ENCODE results near the gene DEFB108B. TPM values are rescaled to one million over a fixed set of nuclear protein-coding genes. Genes with fewer than 3 reads are reported as not detected.
"Not testable (repeated sequence)": the region's sequence is repeated elsewhere in the genome, so short reads cannot be mapped to it uniquely, and the experiment has no call there.

The DEFB108B gene
- polyA plus RNA-seq, 1 donor from 2014 or later, result not detected

DNA sequence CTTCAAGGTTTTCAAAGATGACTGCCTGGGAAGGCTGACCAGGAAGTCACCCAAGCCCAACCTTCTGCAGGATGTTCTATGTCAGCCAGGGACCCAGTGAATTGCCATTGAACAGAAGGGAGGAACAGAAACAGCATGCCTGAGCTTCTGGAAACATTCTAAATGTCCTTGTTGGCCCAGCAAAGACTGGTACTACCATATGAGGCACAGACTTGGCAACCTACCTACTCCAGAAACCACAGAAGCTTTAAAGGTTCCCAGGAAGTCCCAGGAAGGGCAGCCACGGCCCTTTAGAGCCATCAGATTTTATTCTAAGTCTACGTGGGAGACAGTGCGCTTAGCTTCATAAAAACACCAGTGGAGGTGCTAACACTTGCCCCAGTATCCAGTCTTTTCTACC is 20.5 kb upstream of the DEFB108B start:
- H3K79me2 ChIP-seq (replicated peaks; ENCODE audit: insufficient read depth, low read length); H3K9me3 ChIP-seq (ENCODE audit: low read length); H3K4me3 ChIP-seq (ENCODE audit: low read length); H3K9me2 ChIP-seq (ENCODE audit: insufficient read depth, low read length); H3K4me2 ChIP-seq (ENCODE audit: low read length); H4K20me1 ChIP-seq (ENCODE audit: insufficient read depth); H3K9ac ChIP-seq (ENCODE audit: low read length); H3K27me3 ChIP-seq (ENCODE audit: insufficient read depth, low read depth, low read length); H3K27ac ChIP-seq (ENCODE audit: low read length); H3F3A ChIP-seq (ENCODE audit: insufficient read depth, low read length, poor library complexity, severe bottlenecking); H3K36me3 ChIP-seq (ENCODE audit: insufficient read depth, low read length); H2AFZ ChIP-seq (ENCODE audit: low read depth, low read length): not testable (repeated sequence)

- not testable (repeated sequence) for H4K20me1 ChIP-seq (ENCODE audit: insufficient read depth); H3K9me3 ChIP-seq (ENCODE audit: low read length); H3K27ac ChIP-seq (ENCODE audit: low read length); H3K9me2 ChIP-seq (ENCODE audit: insufficient read depth, low read length); H3K27me3 ChIP-seq (ENCODE audit: insufficient read depth, low read depth, low read length); H3F3A ChIP-seq (ENCODE audit: insufficient read depth, low read length, poor library complexity, severe bottlenecking); H3K79me2 ChIP-seq (replicated peaks; ENCODE audit: insufficient read depth, low read length); H3K36me3 ChIP-seq (ENCODE audit: insufficient read depth, low read length); H3K4me2 ChIP-seq (ENCODE audit: low read length)
- TF ChIP-seq CTCF (IDR thresholded peaks at IDR 0.05; ENCODE audit: poor library complexity, severe bottlenecking) (peak; percentile 72), RAD21 (conservative IDR thresholded peaks at IDR 0.05) (peak; percentile 59), POLR2AphosphoS5 (IDR thresholded peaks at IDR 0.05) (peak; percentile 54), SMC3 (conservative IDR thresholded peaks at IDR 0.05; ENCODE audit: poor library complexity) (peak; percentile 70)
- peak overlapping the region; percentile 64 for H3K4me3 ChIP-seq (ENCODE audit: low read length)
- H3K9ac ChIP-seq (ENCODE audit: low read length), result peak overlapping the region; percentile 71
- H2AFZ ChIP-seq (ENCODE audit: low read depth, low read length), result peak overlapping the region; percentile 27
Observed at GRCh38 chr11:71813481-71814355, 19.3 kb upstream of the DEFB108B start.

- not testable (repeated sequence) for H3K27me3 ChIP-seq (ENCODE audit: insufficient read depth, low read depth, low read length); H3F3A ChIP-seq (ENCODE audit: insufficient read depth, low read length, poor library complexity, severe bottlenecking)
Observed at GRCh38 chr11:71821539-71821938, 11.5 kb upstream of the DEFB108B start.

GRCh38 chr11:71829247-71829646 is 3.8 kb upstream of the DEFB108B start:
- not testable (repeated sequence) for H3K27ac ChIP-seq (ENCODE audit: low read length); H3K36me3 ChIP-seq (ENCODE audit: insufficient read depth, low read length); H3K4me3 ChIP-seq (ENCODE audit: low read length); H3K27me3 ChIP-seq (ENCODE audit: insufficient read depth, low read depth, low read length); H3K4me2 ChIP-seq (ENCODE audit: low read length); H3K9ac ChIP-seq (ENCODE audit: low read length); H3F3A ChIP-seq (ENCODE audit: insufficient read depth, low read length, poor library complexity, severe bottlenecking); H3K9me2 ChIP-seq (ENCODE audit: insufficient read depth, low read length); H3K79me2 ChIP-seq (replicated peaks; ENCODE audit: insufficient read depth, low read length); H2AFZ ChIP-seq (ENCODE audit: low read depth, low read length); H4K20me1 ChIP-seq (ENCODE audit: insufficient read depth); H3K9me3 ChIP-seq (ENCODE audit: low read length)

More at GRCh38 chr11:71821539-71821938, 11.5 kb upstream of the DEFB108B start:
- not testable (repeated sequence) for H3K9me3 ChIP-seq (ENCODE audit: low read length); H3K9ac ChIP-seq (ENCODE audit: low read length); H3K9me2 ChIP-seq (ENCODE audit: insufficient read depth, low read length); H3K36me3 ChIP-seq (ENCODE audit: insufficient read depth, low read length); H3K4me3 ChIP-seq (ENCODE audit: low read length); H3K27ac ChIP-seq (ENCODE audit: low read length); H4K20me1 ChIP-seq (ENCODE audit: insufficient read depth); H3K79me2 ChIP-seq (replicated peaks; ENCODE audit: insufficient read depth, low read length); H2AFZ ChIP-seq (ENCODE audit: low read depth, low read length); H3K4me2 ChIP-seq (ENCODE audit: low read length)

DNA sequence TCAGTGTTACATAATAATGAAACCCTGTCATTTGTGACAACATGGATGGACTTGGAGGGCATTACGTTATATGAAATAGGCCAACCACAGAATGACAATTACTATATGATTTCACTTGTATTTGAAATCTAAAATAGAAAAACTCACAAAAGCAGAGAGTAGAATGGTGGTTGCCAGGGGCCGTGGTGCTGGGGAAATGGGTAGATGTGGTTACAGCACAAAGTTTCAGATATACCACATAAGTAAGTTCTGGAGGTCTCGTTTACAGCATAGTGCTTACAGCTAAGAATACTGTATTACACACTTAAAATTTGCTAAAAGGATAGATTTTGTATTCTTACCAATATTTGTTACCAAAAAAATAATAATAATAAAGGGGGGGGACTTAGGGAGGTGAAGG is 3.3 kb upstream of the DEFB108B start:
- not testable (repeated sequence) for H4K20me1 ChIP-seq (ENCODE audit: insufficient read depth); H3K9me2 ChIP-seq (ENCODE audit: insufficient read depth, low read length)

DNA sequence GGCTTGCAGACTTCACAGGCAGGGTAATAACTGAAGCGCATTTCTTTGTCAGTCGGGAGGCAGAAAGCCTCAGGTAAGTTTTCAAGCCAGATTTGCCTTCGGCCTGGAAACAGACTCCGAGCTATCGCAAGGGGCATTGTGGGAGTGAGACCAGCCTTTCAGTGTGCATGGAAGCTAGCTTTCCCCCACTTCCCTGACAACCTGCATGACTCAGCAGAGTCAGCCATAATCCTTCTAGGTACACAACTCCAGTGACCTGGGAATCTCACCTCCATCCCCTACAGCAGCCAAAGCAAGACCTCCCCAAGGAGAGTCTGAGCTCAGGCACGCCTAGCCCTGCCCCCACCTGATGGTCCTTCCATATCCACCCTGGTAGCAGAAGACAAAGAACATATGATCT is 9.7 kb downstream of the DEFB108B start:
- H3K9me3 ChIP-seq (ENCODE audit: low read length); H2AFZ ChIP-seq (ENCODE audit: low read depth, low read length); H3F3A ChIP-seq (ENCODE audit: insufficient read depth, low read length, poor library complexity, severe bottlenecking): not testable (repeated sequence)

More for the DNA sequence above, 3.3 kb upstream of the DEFB108B start:
- not testable (repeated sequence) for H3K27ac ChIP-seq (ENCODE audit: low read length); H2AFZ ChIP-seq (ENCODE audit: low read depth, low read length); H3K9ac ChIP-seq (ENCODE audit: low read length); H3K9me3 ChIP-seq (ENCODE audit: low read length); H3F3A ChIP-seq (ENCODE audit: insufficient read depth, low read length, poor library complexity, severe bottlenecking); H3K4me3 ChIP-seq (ENCODE audit: low read length); H3K79me2 ChIP-seq (replicated peaks; ENCODE audit: insufficient read depth, low read length); H3K4me2 ChIP-seq (ENCODE audit: low read length); H3K36me3 ChIP-seq (ENCODE audit: insufficient read depth, low read length); H3K27me3 ChIP-seq (ENCODE audit: insufficient read depth, low read depth, low read length)

DNA sequence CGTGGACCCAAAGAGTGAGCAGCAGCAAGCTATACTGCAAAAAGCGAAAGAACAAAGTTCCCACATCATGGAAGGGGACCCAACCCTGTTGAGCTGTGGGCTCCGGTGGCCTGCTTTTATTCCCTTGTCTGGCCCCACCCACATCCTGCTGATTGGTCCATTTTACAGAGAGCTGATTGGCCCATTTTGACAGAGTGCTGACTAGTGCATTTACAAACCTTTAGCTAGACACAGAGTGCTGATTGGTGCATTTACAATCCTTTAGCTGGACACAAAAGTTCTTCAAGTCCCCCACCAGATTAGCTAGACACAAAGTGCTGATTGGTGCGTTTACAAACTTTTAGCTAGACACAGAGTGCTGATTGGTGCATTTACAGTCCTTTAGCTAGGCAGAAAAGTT is 10.4 kb downstream of the DEFB108B start:
- H3K4me2 ChIP-seq (ENCODE audit: low read length), result not testable (repeated sequence)

More for the DNA sequence above, 9.7 kb downstream of the DEFB108B start:
- H3K79me2 ChIP-seq (replicated peaks; ENCODE audit: insufficient read depth, low read length); H3K27ac ChIP-seq (ENCODE audit: low read length); H3K27me3 ChIP-seq (ENCODE audit: insufficient read depth, low read depth, low read length); H3K9ac ChIP-seq (ENCODE audit: low read length); H4K20me1 ChIP-seq (ENCODE audit: insufficient read depth); H3K36me3 ChIP-seq (ENCODE audit: insufficient read depth, low read length); H3K4me3 ChIP-seq (ENCODE audit: low read length); H3K4me2 ChIP-seq (ENCODE audit: low read length); H3K9me2 ChIP-seq (ENCODE audit: insufficient read depth, low read length): not testable (repeated sequence)

More for the DNA sequence above, 10.4 kb downstream of the DEFB108B start:
- not testable (repeated sequence) for H3K27me3 ChIP-seq (ENCODE audit: insufficient read depth, low read depth, low read length); H3K4me3 ChIP-seq (ENCODE audit: low read length); H3K9me2 ChIP-seq (ENCODE audit: insufficient read depth, low read length); H3F3A ChIP-seq (ENCODE audit: insufficient read depth, low read length, poor library complexity, severe bottlenecking); H3K9ac ChIP-seq (ENCODE audit: low read length); H4K20me1 ChIP-seq (ENCODE audit: insufficient read depth); H3K79me2 ChIP-seq (replicated peaks; ENCODE audit: insufficient read depth, low read length); H3K36me3 ChIP-seq (ENCODE audit: insufficient read depth, low read length); H2AFZ ChIP-seq (ENCODE audit: low read depth, low read length); H3K9me3 ChIP-seq (ENCODE audit: low read length); H3K27ac ChIP-seq (ENCODE audit: low read length)

Measured in neural cell (in vitro differentiated cells).